ENCODE results near the gene MROH8.
A peak's percentile ranks its signal among the peaks of the same experiment; 100 is the strongest.

Gene MROH8

DNA sequence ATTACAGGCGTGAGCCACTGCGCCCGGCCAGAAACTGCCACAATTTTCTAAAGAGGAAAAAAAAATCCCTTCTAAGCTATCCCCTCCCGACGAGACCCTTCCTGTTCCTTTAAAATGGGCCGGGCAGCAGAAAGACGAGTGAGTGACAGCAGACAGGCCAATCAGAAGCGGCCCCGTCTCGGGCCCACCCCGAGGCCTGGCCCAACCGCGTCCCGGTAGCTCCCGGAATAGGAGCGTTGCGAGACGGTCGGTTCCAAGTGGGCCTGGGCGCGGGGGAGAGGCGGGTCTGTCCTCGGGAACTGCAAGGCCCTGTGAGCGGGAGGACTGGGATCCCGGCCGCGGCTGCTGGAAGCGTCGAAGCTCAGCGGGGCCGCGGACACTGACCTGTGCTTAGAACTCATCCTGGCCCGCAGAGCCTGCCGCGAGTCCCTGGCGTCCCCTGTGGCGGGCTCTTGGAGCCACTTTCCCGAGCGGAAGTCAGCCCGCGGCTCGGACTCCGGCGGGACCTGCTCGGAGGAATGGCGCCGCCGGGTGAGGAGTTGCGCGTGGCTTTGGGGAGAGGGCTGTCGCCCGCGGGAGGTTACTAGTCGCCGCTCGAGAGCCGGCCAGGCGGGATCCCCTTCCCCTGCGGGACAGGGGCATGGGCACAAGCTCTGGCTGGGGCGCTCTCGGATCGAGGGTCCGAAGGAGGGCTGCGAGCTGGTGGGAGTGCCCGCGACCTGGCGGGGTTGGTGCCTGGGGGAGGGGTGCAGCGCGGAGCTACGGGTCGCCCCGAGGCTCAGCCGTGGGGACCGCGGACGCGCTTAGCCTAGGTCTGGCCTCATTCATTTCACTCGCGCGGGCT, at the start of gene MROH8, which contains the start of gene RPN2:
TSS of gene MROH8 (minus strand) at position 710 of the 844 bp plus-strand sequence.
TSS of gene RPN2 (plus strand) at position 492 of the 844 bp plus-strand sequence. CDS start at position 519, 27 bp downstream.
- DNase-seq: peak; percentile 93

- DNase-seq: no peak
These were observed 49.3 kb upstream of the MROH8 start for GRCh38 chr20:37228656-37229055.

GRCh38 chr20:37228082-37228481, 48.7 kb upstream of the MROH8 start:
- DNase-seq: no peak

DNA sequence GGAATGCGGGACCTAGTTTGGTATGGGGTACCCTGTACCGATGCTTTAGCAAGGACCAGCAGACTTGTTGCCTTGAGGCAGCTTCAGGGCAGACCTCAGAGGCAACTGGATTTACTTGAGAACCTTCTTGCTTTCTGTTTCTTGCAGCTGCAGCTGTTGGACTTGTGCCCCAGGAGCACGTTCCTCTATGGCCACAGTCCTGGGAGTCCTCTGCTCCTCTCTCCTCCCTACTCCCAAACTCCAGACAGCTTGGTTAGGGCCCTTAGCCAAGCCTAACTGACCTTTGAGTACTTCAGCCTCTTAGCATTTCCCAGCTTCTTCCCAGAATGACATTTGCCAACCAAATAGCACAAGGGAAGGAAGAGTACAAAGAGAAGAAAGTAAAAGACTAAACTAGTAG, 47.5 kb upstream of the MROH8 start:
- no peak for DNase-seq

DNA sequence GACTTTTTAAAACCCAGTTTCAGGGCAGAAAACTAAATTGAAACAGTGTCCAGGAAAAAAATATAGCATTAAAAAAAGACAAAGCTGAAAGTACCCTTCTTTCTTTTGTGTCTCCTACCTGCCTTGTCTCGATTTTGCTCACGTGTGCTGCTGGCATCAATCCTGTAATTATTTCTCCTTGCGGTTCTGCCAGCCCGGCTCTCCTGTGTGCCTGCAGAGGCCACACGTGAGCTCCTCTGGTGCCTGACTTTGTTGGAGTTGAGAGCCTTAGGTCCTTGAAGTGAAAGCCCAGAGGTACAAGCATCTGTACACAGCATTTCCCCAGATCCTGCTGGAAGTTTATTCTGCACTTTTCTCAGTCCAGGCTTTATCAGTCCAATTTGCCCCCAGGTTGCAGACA, 45.8 kb upstream of the MROH8 start:
- no peak for DNase-seq

- DNase-seq: no peak
These were observed 43.7 kb upstream of the MROH8 start for GRCh38 chr20:37223053-37223452.

DNA sequence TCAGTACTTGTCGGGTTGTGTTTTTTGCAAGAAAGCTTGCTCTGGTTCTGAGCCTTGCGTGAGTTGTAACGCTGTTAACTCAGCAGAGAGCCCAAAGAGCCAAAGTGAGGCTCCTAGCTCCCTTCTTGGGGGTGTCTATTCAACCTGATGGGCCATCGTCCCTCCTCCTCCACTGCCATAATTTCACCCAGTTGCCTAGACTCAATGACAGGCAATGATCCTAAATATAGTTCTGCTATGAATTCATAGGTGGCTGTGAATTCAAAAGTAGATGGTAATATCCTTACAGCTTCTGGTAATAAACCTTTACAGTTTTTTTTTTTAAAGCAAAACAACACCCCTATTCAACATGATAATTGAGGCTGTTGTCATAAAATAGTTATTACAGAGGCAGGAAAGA, 42.7 kb upstream of the MROH8 start:
- no peak for DNase-seq

- no peak for DNase-seq
These were observed 41.4 kb upstream of the MROH8 start for GRCh38 chr20:37220731-37221130.

DNA sequence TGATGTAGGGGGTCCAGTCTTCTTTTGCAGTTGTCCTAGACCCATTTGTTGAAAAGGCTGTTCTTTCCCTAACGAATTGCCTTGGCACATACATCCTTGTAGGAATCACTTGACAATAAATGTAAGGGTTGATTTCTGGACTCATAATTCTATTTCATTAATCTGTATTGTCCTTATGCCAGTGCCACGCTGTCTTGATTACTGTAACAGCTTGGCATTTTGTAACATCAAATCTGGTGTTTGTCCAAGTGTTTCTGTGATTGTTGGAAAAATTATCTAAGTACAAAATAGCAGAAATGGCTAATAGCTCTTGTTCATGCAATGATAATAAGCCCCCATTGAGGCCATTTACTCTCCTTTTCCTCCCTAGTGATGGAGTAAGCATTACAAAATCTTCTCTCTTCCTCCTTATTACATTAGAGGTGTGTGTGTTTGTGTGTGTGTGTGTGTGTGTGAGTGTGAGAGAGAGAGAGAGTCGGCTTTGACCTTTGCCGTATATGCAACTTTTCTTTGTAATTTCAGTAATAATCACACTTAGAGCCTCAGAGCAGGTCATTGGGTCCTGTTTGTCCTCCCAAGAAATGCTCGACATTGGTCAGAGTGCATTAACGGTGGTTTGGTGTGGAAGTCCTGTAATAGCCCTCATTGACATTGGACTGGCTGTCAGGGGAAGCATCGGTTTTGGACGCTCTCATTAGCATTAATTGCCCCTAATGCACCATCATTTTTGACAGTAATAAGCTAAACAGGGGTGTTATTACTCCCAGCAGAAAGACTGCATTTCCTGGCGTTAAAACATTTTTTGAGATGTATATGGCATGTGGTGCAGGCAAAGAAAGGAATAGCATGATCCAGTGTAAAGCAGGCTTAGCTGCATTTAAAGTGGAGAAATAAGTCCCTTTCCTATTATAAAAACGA, 40.7 kb upstream of the MROH8 start:
- DNase-seq: no peak

- DNase-seq: no peak
These were observed 39.6 kb upstream of the MROH8 start for GRCh38 chr20:37218976-37219375.

GRCh38 chr20:37218441-37218840, 39.1 kb upstream of the MROH8 start:
- DNase-seq: no peak

GRCh38 chr20:37209661-37210314, 30.4 kb upstream of the MROH8 start:
- DNase-seq: no peak

DNA sequence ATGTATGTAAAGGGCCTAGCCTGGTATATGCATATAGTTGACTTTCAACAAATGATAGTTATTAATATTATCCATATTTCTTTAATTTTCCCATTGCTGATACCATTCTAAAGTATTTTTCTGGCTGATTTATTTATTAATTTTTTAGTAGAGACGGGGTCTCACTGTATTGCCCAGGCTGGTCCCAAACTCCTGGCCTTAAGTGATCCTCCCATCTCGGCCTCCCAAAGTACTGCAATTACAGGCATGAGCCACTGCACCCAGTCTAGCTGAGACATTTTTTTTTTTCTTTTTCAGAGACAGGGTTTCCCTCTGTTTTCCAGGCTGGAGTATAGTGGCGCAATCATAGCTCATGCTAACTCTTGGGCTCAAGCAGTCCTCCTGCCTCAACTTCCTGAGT, 29.8 kb upstream of the MROH8 start:
- DNase-seq: no peak

DNA sequence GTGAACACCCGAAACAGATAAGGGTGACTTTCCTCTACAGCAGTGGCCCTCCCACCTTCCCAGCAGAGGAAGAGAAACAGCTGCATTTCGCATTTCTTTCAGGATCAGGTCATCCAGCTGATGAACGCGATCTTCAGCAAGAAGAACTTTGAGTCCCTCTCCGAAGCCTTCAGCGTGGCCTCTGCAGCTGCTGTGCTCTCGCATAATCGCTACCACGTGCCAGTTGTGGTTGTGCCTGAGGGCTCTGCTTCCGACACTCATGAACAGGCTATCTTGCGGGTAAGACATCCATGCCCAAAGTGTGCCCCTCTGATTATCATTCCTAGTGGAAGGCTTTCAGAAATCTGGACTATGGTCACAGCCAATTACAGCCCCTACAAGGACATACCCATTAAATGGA, 27.8 kb upstream of the MROH8 start:
- no peak for DNase-seq

DNA sequence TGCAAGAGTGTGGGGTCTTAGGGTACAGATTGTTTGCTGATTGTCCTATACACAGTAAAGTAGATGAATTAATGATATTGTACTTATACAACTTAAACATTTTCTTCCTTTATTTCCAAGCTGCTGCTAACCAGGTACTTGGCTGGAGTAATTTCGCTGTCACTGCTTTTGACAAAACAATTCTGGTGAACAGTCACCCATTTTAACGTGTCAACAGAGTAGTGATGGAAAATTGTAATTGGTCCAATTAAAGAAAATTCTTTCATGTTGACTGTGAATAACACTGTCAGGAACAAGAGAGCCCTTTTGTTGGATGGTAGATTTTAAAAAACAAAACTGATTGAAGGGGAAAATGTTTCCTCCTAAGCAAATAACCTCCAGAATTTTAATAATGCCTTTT, 26.4 kb upstream of the MROH8 start:
- DNase-seq: no peak

GRCh38 chr20:37205130-37205529, 25.8 kb upstream of the MROH8 start:
- no peak for DNase-seq

DNA sequence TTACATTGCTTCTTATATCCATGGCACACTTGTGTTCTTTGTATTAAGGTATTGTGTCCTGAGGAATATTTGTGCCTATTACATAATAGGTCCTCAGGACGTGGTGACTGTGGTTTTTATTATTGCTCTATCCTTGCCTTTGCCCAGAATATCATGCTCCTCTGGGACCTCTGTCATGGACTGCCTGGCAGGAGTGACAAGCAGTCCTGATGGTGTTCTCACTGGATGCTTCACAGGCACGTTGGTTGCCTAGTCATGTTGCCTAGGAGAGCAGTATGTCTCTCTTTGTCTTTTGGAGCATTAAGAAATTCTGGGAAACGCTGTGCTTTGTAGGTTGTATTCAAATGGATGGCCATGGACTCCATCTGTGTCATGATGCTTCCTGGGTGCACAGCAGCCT, 24.7 kb upstream of the MROH8 start:
- no peak for DNase-seq

- DNase-seq: no peak
These were observed 23.1 kb upstream of the MROH8 start for GRCh38 chr20:37202267-37202943.

DNA sequence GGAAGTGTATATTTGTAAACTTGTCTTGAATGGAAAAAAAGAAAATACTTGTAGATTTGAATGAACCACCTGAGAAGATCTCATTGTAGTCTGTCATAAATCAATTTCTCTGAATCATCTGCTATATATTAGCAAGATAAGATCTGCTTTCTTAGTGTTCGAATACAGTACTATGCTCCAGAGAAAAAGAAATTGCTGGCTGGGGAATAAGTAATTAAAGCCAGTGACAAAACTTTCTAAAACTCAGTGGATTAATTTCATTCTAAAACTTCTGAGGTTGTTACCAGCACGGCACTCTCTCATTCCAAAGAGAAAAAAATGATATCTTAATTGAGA, 22.4 kb upstream of the MROH8 start:
- DNase-seq: no peak

DNA sequence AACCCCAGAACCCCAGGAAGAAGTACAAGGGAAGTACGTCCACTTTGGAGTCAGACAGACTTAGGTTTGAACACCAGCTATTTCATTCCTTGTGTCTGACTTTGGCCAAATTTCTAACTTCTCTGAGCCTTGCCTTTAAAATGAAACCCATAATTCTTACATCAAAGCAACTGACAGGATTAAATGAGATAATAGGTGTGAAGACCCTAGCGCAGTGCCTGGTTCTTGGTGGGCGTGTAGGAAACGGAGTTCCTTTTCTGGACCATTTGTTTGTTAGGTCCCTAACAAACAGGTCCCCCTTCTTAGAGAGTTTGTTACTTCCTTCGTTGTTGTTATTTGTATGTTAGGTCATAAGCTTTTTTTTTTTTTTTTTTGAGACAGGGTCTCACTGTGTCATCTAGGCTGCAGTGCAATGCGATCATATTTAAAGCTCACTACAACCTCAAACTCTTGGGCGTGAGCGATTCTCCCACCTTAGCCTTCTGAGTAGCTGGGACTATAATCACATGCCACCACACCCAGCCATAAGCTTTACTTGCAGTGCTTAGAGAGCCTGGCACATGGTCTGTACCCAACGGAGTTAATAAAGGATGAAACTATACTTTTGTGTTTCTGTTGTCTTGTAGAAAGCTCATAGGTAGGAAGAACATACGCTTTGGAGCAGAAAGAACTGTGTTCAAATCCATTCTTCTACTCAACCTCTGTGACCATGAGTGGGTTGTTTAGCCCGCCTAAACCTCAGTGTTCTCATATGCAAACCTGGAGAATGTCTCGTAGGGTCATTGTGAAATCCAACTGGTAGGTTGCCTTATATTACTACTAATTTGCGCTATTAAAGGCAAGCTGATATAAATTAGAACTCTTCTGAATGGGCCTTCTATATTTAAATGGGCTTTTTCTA, 21.8 kb upstream of the MROH8 start:
- DNase-seq: no peak

- no peak for DNase-seq
These were observed 21.0 kb upstream of the MROH8 start for GRCh38 chr20:37200376-37200775.

Measured in activated CD4-positive, alpha-beta T cell treated with anti-CD3 and anti-CD28 coated beads, Interleukin-2, amount 50 U/mL, for 4 hours (primary cell).